PC-9 (cell line): Measurements from ENCODE around the gene COL20A1.

Experiments used
- CTCF ChIP-seq: fragments of 200-600 bp; sonication (generic); conservative IDR thresholded peaks from 2 replicates; pipeline ENCODE4 v1.6.1; 2017; ENCODE audit warnings: mixed run types, antibody characterized with exemption, mild to moderate bottlenecking, moderate library complexity
- EZH2 ChIP-seq: fragments of 200-600 bp; sonication (generic); IDR thresholded peaks from 2 replicates; pipeline ENCODE4 v1.8.0; 2017; ENCODE audit warnings: antibody characterized with exemption, low read depth

- TF ChIP-seq CTCF, result no peak
- TF ChIP-seq EZH2, result no peak
These were observed 57.2 kb downstream of the COL20A1 start for GRCh38 chr20:63350196-63350595.
